Measurements from ENCODE around the gene KPNA1. TPM values are rescaled to one million over a fixed set of nuclear protein-coding genes. Genes with fewer than 3 reads are reported as not detected.

The KPNA1 gene
- total RNA-seq, 4 donors from 2014 or later: 8.6 to 108 (median 30.2) TPM

GRCh38 chr3:122548076-122548475 lies 33.3 kb upstream of the KPNA1 start:
- Histone ChIP-seq H3K4me3 (no peak overlapping the region), H3K27ac (no peak overlapping the region), H3K36me3 (peaks cover 0 to 61% (median 15%) of the 10 kb centered on the region in 4 donors), H3K27me3 (no peaks in the 10 kb centered on the region), H3K4me1 (no peaks in the 10 kb centered on the region), H3K9me3 (no peaks in the 10 kb centered on the region)
- 81 to 93% methylated on average over 3 of the region's 3 CpGs for WGBS, 2 donors (ENCODE audit: low coverage in 1 of 2)
- TF ChIP-seq POLR2A (IDR thresholded peaks at IDR 0.05) (no peak), CTCF (IDR thresholded peaks at IDR 0.05) (no peak), EP300 (IDR thresholded peaks at IDR 0.05; ENCODE audit: low read depth) (no peak), POLR2AphosphoS5 (IDR thresholded peaks at IDR 0.05) (no peak)
- intact Hi-C loops (cut with DNase I; ENCODE audit: low total_unique reads): no loop called here
- in situ Hi-C loops (cut with MboI; ENCODE audit: low pct_ligation_motif_present in 1 of 4, low pct_unique_long_range_greater_than_20kb in 1 of 4, low sequenced_read_pairs in 3 of 4): no loop called here
- DNase-seq: no peak

- Histone ChIP-seq H3K36me3 (peaks cover 0 to 52% (median 12%) of the 10 kb centered on the region in 4 donors), H3K4me1 (no peaks in the 10 kb centered on the region), H3K27ac (no peak overlapping the region), H3K4me3 (no peak overlapping the region), H3K27me3 (no peaks in the 10 kb centered on the region), H3K9me3 (no peaks in the 10 kb centered on the region)
- no peak for DNase-seq
- 90 to 92% methylated on average over 5 of the region's 5 CpGs for WGBS, 2 donors (ENCODE audit: low coverage in 1 of 2)
- TF ChIP-seq POLR2AphosphoS5 (IDR thresholded peaks at IDR 0.05): no peak
- TF ChIP-seq EP300 (IDR thresholded peaks at IDR 0.05; ENCODE audit: low read depth): no peak
- no peak for TF ChIP-seq CTCF (IDR thresholded peaks at IDR 0.05)
- no peak for TF ChIP-seq POLR2A (IDR thresholded peaks at IDR 0.05)
- in situ Hi-C loops (cut with MboI; ENCODE audit: low pct_ligation_motif_present in 1 of 4, low pct_unique_long_range_greater_than_20kb in 1 of 4, low sequenced_read_pairs in 3 of 4): no loop called here
- intact Hi-C loops (cut with DNase I; ENCODE audit: low total_unique reads): no loop called here
These were observed 31.4 kb upstream of the KPNA1 start for GRCh38 chr3:122546151-122546550.

- in situ Hi-C loops (cut with MboI; ENCODE audit: low pct_ligation_motif_present in 1 of 4, low pct_unique_long_range_greater_than_20kb in 1 of 4, low sequenced_read_pairs in 3 of 4) (no loop called here), intact Hi-C loops (cut with DNase I; ENCODE audit: low total_unique reads) (no loop called here)
- no peaks in the 10 kb centered on the region for H3K4me1 ChIP-seq
- no peaks in the 10 kb centered on the region for H3K9me3 ChIP-seq
- no peak overlapping the region for H3K4me3 ChIP-seq
- H3K27me3 ChIP-seq: no peaks in the 10 kb centered on the region
- 80 to 85% methylated on average over 7 of the region's 7 CpGs for WGBS, 2 donors (ENCODE audit: low coverage in 1 of 2)
- TF ChIP-seq EP300 (IDR thresholded peaks at IDR 0.05; ENCODE audit: low read depth): no peak
- no peak for TF ChIP-seq POLR2AphosphoS5 (IDR thresholded peaks at IDR 0.05)
- TF ChIP-seq POLR2A (IDR thresholded peaks at IDR 0.05): no peak
- TF ChIP-seq CTCF (IDR thresholded peaks at IDR 0.05): no peak
- H3K27ac ChIP-seq: no peak overlapping the region
- H3K36me3 ChIP-seq: peaks cover 0 to 45% (median 13%) of the 10 kb centered on the region in 4 donors
- no peak for DNase-seq
These were observed 24.3 kb upstream of the KPNA1 start for GRCh38 chr3:122538956-122539490.

- Histone ChIP-seq H3K27ac (no peak overlapping the region), H3K27me3 (no peaks in the 10 kb centered on the region), H3K9me3 (no peaks in the 10 kb centered on the region), H3K4me3 (no peak overlapping the region), H3K36me3 (peaks cover 0 to 58% (median 18%) of the 10 kb centered on the region in 4 donors), H3K4me1 (no peaks in the 10 kb centered on the region)
- no peak for TF ChIP-seq POLR2A (IDR thresholded peaks at IDR 0.05)
- TF ChIP-seq POLR2AphosphoS5 (IDR thresholded peaks at IDR 0.05): no peak
- intact Hi-C loops (cut with DNase I; ENCODE audit: low total_unique reads) (no loop called here), in situ Hi-C loops (cut with MboI; ENCODE audit: low pct_ligation_motif_present in 1 of 4, low pct_unique_long_range_greater_than_20kb in 1 of 4, low sequenced_read_pairs in 3 of 4) (no loop called here)
- WGBS, 2 donors (ENCODE audit: low coverage in 1 of 2): 71% methylated on average over 3 of the region's 3 CpGs; no CpG with 5 or more reads in 1 of the 2 donors
- no peak for DNase-seq
These were observed 21.9 kb upstream of the KPNA1 start for GRCh38 chr3:122536632-122537001.

All from transverse colon (tissue), 4 donors.